GM12878 (cell line): ENCODE measurements around the gene XAB2. TPM values are rescaled to one million over a fixed set of nuclear protein-coding genes. Genes with fewer than 3 reads are reported as not detected.

Experiments
- NFXL1 ChIP-seq: fragments of 450-650 bp; IDR thresholded peaks from 2 replicates; pipeline ENCODE4 v1.6.1; 2017; ENCODE audit warnings: antibody characterized with exemption, mild to moderate bottlenecking, borderline replicate concordance
- SUZ12 ChIP-seq: fragments of 200-600 bp; sonication (generic); IDR thresholded peaks from one replicate; pipeline ENCODE4 v1.6.1; 2018; ENCODE audit warnings: antibody characterized with exemption, mild to moderate bottlenecking; ENCODE audit not compliant: unreplicated experiment
- ZNF217 ChIP-seq: fragments of 450-650 bp; IDR thresholded peaks from 2 replicates; pipeline ENCODE4 v1.6.1; 2017; ENCODE audit warnings: antibody characterized with exemption, mild to moderate bottlenecking
- ZNF622 ChIP-seq: fragments of 450-650 bp; IDR thresholded peaks from 2 replicates; pipeline ENCODE4 v1.6.1; 2017; ENCODE audit warnings: mild to moderate bottlenecking, inconsistent platforms
- polyA plus RNA-seq, 11 experiments: library from polyadenylated mRNA; depleted of rRNA in 4 of 11; unstranded in 6 of 11; stranded (reverse) in 5 of 11; fragments of >200 nt; fragmentation: Nextera tagmentation in 4 of 11; fragmentation: Illumina TruSeq in 1 of 11; extraction: Ambion mirVana in 4 of 11; extraction: Trizol in 1 of 11; gene quantifications; 1 replicate in 1 of 11; 2 replicates in 10 of 11; pipeline versions ENCODE4 v1.2.1 to v1.2.3, GENCODE V29; 2011 to 2016; ENCODE audit warnings: inconsistent platforms in 2 of 11, missing spikeins in 2 of 11, low read depth in 1 of 11
- total RNA-seq, 4 experiments: library from RNA; depleted of rRNA in 3 of 4; stranded (reverse); fragments of >200 nt in 3 of 4; fragmentation: Illumina TruSeq in 1 of 4; extraction: Trizol in 1 of 4; gene quantifications; 2 replicates each; pipeline versions ENCODE4 v1.2.1 to v1.2.3, GENCODE V29; 2013 to 2021
- TF ChIP-seq, protein P1 (sequence below): fragments of 450-650 bp; IDR thresholded peaks from 2 replicates; pipeline ENCODE4 v1.6.1; 2017; ENCODE audit warnings: mild to moderate bottlenecking, moderate library complexity
- TF ChIP-seq, protein P2 (sequence below): fragments of 450-650 bp; IDR thresholded peaks from 2 replicates; pipeline ENCODE4 v1.6.1; 2017; ENCODE audit warnings: mild to moderate bottlenecking, moderate library complexity

Gene XAB2
- total and polyA plus RNA-seq, 10 of the 15 experiments (the other 5 are each of a cell fraction or from before 2014, with no cell fraction given): 0.34 to 45.1 (median 18.8) TPM

DNA sequence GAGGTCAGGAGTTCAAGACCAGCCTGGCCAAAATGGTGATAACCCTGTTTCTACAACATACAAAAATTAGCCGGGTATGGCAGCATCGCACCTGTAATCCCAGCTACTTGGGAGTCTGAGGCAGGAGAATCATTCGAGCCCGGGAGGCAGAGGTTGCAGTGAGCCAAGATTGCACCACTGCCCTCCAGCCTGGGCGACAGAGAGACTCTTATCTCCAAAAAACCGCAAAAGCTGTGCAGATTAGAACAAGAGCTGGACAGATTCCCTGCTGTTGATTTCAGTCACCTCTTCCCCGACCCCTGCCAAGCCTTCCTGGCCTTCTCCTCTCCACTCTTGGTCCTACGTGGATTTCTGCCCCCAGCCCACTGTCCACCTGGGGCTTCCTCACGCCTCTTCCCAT is 25.4 kb downstream of the XAB2 start (continued):
- TF ChIP-seq, protein P1, sequence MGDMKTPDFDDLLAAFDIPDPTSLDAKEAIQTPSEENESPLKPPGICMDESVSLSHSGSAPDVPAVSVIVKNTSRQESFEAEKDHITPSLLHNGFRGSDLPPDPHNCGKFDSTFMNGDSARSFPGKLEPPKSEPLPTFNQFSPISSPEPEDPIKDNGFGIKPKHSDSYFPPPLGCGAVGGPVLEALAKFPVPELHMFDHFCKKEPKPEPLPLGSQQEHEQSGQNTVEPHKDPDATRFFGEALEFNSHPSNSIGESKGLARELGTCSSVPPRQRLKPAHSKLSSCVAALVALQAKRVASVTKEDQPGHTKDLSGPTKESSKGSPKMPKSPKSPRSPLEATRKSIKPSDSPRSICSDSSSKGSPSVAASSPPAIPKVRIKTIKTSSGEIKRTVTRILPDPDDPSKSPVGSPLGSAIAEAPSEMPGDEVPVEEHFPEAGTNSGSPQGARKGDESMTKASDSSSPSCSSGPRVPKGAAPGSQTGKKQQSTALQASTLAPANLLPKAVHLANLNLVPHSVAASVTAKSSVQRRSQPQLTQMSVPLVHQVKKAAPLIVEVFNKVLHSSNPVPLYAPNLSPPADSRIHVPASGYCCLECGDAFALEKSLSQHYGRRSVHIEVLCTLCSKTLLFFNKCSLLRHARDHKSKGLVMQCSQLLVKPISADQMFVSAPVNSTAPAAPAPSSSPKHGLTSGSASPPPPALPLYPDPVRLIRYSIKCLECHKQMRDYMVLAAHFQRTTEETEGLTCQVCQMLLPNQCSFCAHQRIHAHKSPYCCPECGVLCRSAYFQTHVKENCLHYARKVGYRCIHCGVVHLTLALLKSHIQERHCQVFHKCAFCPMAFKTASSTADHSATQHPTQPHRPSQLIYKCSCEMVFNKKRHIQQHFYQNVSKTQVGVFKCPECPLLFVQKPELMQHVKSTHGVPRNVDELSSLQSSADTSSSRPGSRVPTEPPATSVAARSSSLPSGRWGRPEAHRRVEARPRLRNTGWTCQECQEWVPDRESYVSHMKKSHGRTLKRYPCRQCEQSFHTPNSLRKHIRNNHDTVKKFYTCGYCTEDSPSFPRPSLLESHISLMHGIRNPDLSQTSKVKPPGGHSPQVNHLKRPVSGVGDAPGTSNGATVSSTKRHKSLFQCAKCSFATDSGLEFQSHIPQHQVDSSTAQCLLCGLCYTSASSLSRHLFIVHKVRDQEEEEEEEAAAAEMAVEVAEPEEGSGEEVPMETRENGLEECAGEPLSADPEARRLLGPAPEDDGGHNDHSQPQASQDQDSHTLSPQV: no peak
- TF ChIP-seq, protein P2, sequence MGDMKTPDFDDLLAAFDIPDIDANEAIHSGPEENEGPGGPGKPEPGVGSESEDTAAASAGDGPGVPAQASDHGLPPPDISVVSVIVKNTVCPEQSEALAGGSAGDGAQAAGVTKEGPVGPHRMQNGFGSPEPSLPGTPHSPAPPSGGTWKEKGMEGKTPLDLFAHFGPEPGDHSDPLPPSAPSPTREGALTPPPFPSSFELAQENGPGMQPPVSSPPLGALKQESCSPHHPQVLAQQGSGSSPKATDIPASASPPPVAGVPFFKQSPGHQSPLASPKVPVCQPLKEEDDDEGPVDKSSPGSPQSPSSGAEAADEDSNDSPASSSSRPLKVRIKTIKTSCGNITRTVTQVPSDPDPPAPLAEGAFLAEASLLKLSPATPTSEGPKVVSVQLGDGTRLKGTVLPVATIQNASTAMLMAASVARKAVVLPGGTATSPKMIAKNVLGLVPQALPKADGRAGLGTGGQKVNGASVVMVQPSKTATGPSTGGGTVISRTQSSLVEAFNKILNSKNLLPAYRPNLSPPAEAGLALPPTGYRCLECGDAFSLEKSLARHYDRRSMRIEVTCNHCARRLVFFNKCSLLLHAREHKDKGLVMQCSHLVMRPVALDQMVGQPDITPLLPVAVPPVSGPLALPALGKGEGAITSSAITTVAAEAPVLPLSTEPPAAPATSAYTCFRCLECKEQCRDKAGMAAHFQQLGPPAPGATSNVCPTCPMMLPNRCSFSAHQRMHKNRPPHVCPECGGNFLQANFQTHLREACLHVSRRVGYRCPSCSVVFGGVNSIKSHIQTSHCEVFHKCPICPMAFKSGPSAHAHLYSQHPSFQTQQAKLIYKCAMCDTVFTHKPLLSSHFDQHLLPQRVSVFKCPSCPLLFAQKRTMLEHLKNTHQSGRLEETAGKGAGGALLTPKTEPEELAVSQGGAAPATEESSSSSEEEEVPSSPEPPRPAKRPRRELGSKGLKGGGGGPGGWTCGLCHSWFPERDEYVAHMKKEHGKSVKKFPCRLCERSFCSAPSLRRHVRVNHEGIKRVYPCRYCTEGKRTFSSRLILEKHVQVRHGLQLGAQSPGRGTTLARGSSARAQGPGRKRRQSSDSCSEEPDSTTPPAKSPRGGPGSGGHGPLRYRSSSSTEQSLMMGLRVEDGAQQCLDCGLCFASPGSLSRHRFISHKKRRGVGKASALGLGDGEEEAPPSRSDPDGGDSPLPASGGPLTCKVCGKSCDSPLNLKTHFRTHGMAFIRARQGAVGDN: no peak
- TF ChIP-seq SUZ12: no peak
- no peak for TF ChIP-seq ZNF622
- TF ChIP-seq ZNF217: no peak
- no peak for TF ChIP-seq NFXL1
